ENCODE measurements around the gene ZNF790.

- no peak for TF ChIP-seq RAD21 (IDR thresholded peaks at IDR 0.05; ENCODE audit: low read length)
- no peak for TF ChIP-seq MXI1 (IDR thresholded peaks at IDR 0.05; ENCODE audit: borderline replicate concordance, low read depth, low read length)
- no peak for TF ChIP-seq POLR2A (IDR thresholded peaks at IDR 0.05; ENCODE audit: low read depth, low read length)
- TF ChIP-seq RFX5 (IDR thresholded peaks at IDR 0.05; ENCODE audit: low read depth, low read length), result no peak
- TF ChIP-seq, protein P1, sequence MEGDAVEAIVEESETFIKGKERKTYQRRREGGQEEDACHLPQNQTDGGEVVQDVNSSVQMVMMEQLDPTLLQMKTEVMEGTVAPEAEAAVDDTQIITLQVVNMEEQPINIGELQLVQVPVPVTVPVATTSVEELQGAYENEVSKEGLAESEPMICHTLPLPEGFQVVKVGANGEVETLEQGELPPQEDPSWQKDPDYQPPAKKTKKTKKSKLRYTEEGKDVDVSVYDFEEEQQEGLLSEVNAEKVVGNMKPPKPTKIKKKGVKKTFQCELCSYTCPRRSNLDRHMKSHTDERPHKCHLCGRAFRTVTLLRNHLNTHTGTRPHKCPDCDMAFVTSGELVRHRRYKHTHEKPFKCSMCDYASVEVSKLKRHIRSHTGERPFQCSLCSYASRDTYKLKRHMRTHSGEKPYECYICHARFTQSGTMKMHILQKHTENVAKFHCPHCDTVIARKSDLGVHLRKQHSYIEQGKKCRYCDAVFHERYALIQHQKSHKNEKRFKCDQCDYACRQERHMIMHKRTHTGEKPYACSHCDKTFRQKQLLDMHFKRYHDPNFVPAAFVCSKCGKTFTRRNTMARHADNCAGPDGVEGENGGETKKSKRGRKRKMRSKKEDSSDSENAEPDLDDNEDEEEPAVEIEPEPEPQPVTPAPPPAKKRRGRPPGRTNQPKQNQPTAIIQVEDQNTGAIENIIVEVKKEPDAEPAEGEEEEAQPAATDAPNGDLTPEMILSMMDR (conservative IDR thresholded peaks at IDR 0.05; ENCODE audit: low read depth, low read length), result no peak
- TF ChIP-seq CHD1 (IDR thresholded peaks at IDR 0.05; ENCODE audit: low read depth, low read length), result no peak
- no peak for TF ChIP-seq MAZ (IDR thresholded peaks at IDR 0.05; ENCODE audit: borderline replicate concordance, low read depth, low read length)
- TF ChIP-seq CEBPB (IDR thresholded peaks at IDR 0.05; ENCODE audit: low read depth, low read length), result no peak
- no peak for TF ChIP-seq ELK1 (IDR thresholded peaks at IDR 0.05; ENCODE audit: borderline replicate concordance, low read depth, low read length)
- no peak for TF ChIP-seq MAFK (IDR thresholded peaks at IDR 0.05; ENCODE audit: low read depth, low read length)
- TF ChIP-seq FOS (IDR thresholded peaks at IDR 0.05; ENCODE audit: low read depth, low read length), result no peak
- TF ChIP-seq, protein P2, sequence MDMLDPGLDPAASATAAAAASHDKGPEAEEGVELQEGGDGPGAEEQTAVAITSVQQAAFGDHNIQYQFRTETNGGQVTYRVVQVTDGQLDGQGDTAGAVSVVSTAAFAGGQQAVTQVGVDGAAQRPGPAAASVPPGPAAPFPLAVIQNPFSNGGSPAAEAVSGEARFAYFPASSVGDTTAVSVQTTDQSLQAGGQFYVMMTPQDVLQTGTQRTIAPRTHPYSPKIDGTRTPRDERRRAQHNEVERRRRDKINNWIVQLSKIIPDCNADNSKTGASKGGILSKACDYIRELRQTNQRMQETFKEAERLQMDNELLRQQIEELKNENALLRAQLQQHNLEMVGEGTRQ (IDR thresholded peaks at IDR 0.05; ENCODE audit: low read depth, low read length), result no peak
These were observed 40.4 kb downstream of the ZNF790 start for GRCh38 chr19:36797786-36798108.
